Keratinocyte (primary cell): Measurements from ENCODE around the gene USP50. TPM values are rescaled to one million over a fixed set of nuclear protein-coding genes. Genes with fewer than 3 reads are reported as not detected.

Experiments used
- DNase-seq: peaks from one replicate; pipeline ENCODE4 v3.0.0-alpha.2; 2011; ENCODE audit warnings: low read depth, missing footprints, low spot score
- FAIRE-seq: peaks from 2 replicates; lab custom pipeline; 2011; peaks lifted over from hg19 to GRCh38; lab: Jason Lieb, UNC
- H2AFZ ChIP-seq: 2 replicates; pipeline ENCODE4 v1.6.0; 2012; ENCODE audit warnings: low read length, control low read depth, inconsistent platforms; ENCODE audit not compliant: control insufficient read depth
- H3K27ac ChIP-seq: 2 replicates; pipeline ENCODE4 v1.5.1; 2011; ENCODE audit warnings: low read length; ENCODE audit not compliant: control insufficient read depth, insufficient read depth
- H3K27me3 ChIP-seq: 3 replicates; pipeline ENCODE4 v1.6.0; 2011; ENCODE audit warnings: low read length; ENCODE audit not compliant: control insufficient read depth, insufficient read depth; ENCODE audit errors: extremely low read depth
- H3K36me3 ChIP-seq, 2 experiments: 2 replicates in 1 of 2; 3 replicates in 1 of 2; pipeline ENCODE4 v1.5.1; 2011; ENCODE audit warnings: low read length in 2 of 2, mild to moderate bottlenecking in 1 of 2; ENCODE audit not compliant: control insufficient read depth in 2 of 2, insufficient read depth in 2 of 2; ENCODE audit errors: extremely low read depth in 1 of 2
- H3K4me1 ChIP-seq: 3 replicates; pipeline ENCODE4 v1.5.1; 2011; ENCODE audit warnings: low read length; ENCODE audit not compliant: control insufficient read depth, insufficient read depth; ENCODE audit errors: extremely low read depth
- H3K4me2 ChIP-seq: 3 replicates; pipeline ENCODE4 v1.6.0; 2011; ENCODE audit warnings: low read depth, low read length; ENCODE audit not compliant: control insufficient read depth, insufficient read depth; ENCODE audit errors: extremely low read depth
- H3K4me3 ChIP-seq, 3 experiments: fragments of 200-600 bp in 1 of 3; sonication (generic) in 1 of 3; 2 replicates in 2 of 3; 3 replicates in 1 of 3; pipeline ENCODE4 v1.5.1; 2011 to 2016; ENCODE audit warnings: low read length in 3 of 3, mild to moderate bottlenecking in 3 of 3, control low read depth in 2 of 3, inconsistent platforms in 1 of 3, low read depth in 1 of 3, mixed read lengths in 1 of 3, mixed run types in 1 of 3, moderate library complexity in 1 of 3; ENCODE audit not compliant: control insufficient read depth in 2 of 3, insufficient read depth in 2 of 3; ENCODE audit errors: extremely low read depth in 1 of 3
- H3K79me2 ChIP-seq: 2 replicates; pipeline ENCODE4 v1.6.0; 2012; ENCODE audit warnings: low read length; ENCODE audit not compliant: control insufficient read depth, insufficient read depth
- H3K9ac ChIP-seq: 3 replicates; pipeline ENCODE4 v1.6.0; 2011; ENCODE audit warnings: low read length; ENCODE audit not compliant: control insufficient read depth, insufficient read depth; ENCODE audit errors: extremely low read depth
- H3K9me1 ChIP-seq: 3 replicates; pipeline ENCODE4 v1.6.0; 2011; ENCODE audit warnings: low read length; ENCODE audit not compliant: control insufficient read depth, insufficient read depth; ENCODE audit errors: extremely low read depth
- H3K9me3 ChIP-seq: 2 replicates; pipeline ENCODE4 v1.5.1; 2012; ENCODE audit warnings: low read depth, low read length; ENCODE audit not compliant: control insufficient read depth
- H4K20me1 ChIP-seq: 3 replicates; pipeline ENCODE4 v1.6.0; 2011; ENCODE audit warnings: low read length; ENCODE audit not compliant: control insufficient read depth, insufficient read depth; ENCODE audit errors: extremely low read depth
- CTCF ChIP-seq, 3 experiments: IDR thresholded peaks in 1 of 3; conservative IDR thresholded peaks in 1 of 3; optimal IDR thresholded peaks in 1 of 3; 2 replicates in 2 of 3; 3 replicates in 1 of 3; pipeline versions ENCODE3 to v1.5.1; 2011; ENCODE audit warnings: low read length in 3 of 3, mild to moderate bottlenecking in 3 of 3, moderate library complexity in 2 of 3, control low read depth in 1 of 3, inconsistent platforms in 1 of 3; ENCODE audit not compliant: insufficient read depth in 2 of 3; ENCODE audit errors: extremely low read depth in 1 of 3
- EZH2 ChIP-seq: IDR thresholded peaks from one replicate; pipeline ENCODE4 v1.6.1; 2012; ENCODE audit warnings: inconsistent platforms, mild to moderate bottlenecking, low read length, moderate library complexity
- dilution Hi-C: fragments of 300-500 bp; cut with MboI; formaldehyde crosslinking; loops from one replicate; pipeline ENCODE4 v1.7.0; 2020; ENCODE audit warnings: low sequenced_read_pairs; ENCODE audit not compliant: extremely low pct_ligation_motif_present
- polyA minus RNA-seq, 3 experiments: library from RNA; depleted of rRNA, polyadenylated mRNA; stranded (reverse); fragments of >200 nt; gene quantifications; 1 replicate in 1 of 3; 2 replicates in 1 of 3; 3 replicates in 1 of 3; pipeline ENCODE4 v1.2.3, GENCODE V29; 2011
- polyA plus RNA-seq, 5 experiments: library from polyadenylated mRNA; depleted of rRNA in 3 of 5; stranded (reverse) in 3 of 5; stranded (forward) in 1 of 5; unstranded in 1 of 5; fragments of >200 nt; gene quantifications; 1 replicate in 1 of 5; 2 replicates in 3 of 5; 3 replicates in 1 of 5; pipeline versions ENCODE4 v1.2.1 to v1.2.3, GENCODE V29; 2011 to 2012; ENCODE audit warnings: missing spikeins in 2 of 5, low read depth in 1 of 5, low replicate concordance in 1 of 5

USP50 gene
- 0.12 TPM in 1 of 3 replicates, not detected in the others for polyA plus RNA-seq
- polyA plus RNA-seq (2011; ENCODE audit: low read depth): 0.20 TPM
- 0.21 TPM in 1 of 2 replicates, not detected in the other for polyA plus RNA-seq (2011; cell fraction: cytosol; rRNA removed)
- 0.59 TPM in 1 of 2 replicates, not detected in the other for polyA plus RNA-seq (2011; cell fraction: nucleus; rRNA removed)
- polyA plus RNA-seq (2012; ENCODE audit: low replicate concordance): not detected in 2 replicates
- polyA minus RNA-seq: 0.42 TPM in 1 of 3 replicates, not detected in the others
- polyA minus RNA-seq (2011; cell fraction: cytosol; rRNA and poly(A)+ RNA removed): not detected
- 0.93 TPM in 1 of 2 replicates, not detected in the other for polyA minus RNA-seq (2011; cell fraction: nucleus; rRNA and poly(A)+ RNA removed)

DNA sequence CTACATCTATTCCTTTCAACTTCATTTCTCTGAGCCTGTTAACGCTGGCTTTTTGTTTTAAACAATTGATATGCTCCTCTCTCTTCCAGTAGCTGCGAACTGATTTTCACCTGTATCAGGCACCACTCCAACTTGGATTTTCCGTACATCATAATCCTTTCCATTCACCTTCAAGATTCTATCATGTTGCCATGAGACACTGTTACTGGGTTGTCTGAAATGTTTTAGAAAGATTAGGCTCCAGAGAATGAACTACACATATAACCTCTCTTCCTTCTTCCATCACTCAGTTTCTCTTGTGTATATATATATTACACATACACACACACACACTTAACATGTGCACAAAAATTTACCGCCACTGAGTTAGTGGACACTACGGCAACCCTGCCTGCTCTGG is at the start of gene USP50:
USP50 (minus strand) TSS at position 101 of the 400 bp plus-strand sequence. CDS start 141 bp downstream, outside the sequence.
- TF ChIP-seq EZH2 (no peak), CTCF (optimal IDR thresholded peaks at IDR 0.05 in 1 of 3, IDR thresholded peaks at IDR 0.05 in 1 of 3, conservative IDR thresholded peaks at IDR 0.05 in 1 of 3; ENCODE audit: extremely low read depth in 1 of 3, insufficient read depth in 2 of 3, low read length in 3 of 3) (no peak)
- Histone ChIP-seq H3K4me2 (no peak within 1 kb of the TSS), H3K9me3 (no peaks in the 10 kb centered on the region), H3K79me2 (no peaks in the 10 kb centered on the region), H3K9ac (no peak within 1 kb of the TSS), H3K9me1 (no peaks in the 10 kb centered on the region), H3K27ac (no peak within 1 kb of the TSS), H4K20me1 (no peaks in the 10 kb centered on the region), H3K4me3 (no peak within 1 kb of the TSS), H3K27me3 (no peaks in the 10 kb centered on the region), H3K4me1 (no peaks in the 10 kb centered on the region), H3K36me3 (no peaks in the 10 kb centered on the region), H2AFZ (no peak within 1 kb of the TSS)
- DNase-seq (no peak), FAIRE-seq (no peak)
- dilution Hi-C loops: no loop called here

DNA sequence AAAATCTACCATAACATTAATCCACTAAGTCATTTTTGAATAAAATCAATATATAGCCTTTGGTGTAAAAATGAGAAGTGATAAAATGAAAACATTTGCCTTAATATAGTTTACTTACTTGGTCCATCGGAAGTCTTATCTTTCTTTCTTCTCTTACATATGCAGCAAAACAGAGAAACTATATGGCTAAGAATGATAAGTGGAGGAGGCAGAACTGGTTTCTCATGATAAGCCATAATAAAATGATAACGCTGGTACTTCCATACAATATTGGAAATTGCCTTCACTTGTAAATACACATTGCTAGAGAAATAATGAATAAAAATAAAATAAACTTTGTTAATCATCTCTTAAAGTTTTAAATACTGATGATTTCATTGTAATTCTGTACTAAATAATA is 47.8 kb upstream of the USP50 start:
- Histone ChIP-seq H3K27ac (no peak overlapping the region), H3K9me3 (no peaks in the 10 kb centered on the region), H3K36me3 (peaks cover 8 to 19% of the 10 kb centered on the region in 2 experiments), H3K4me3 (no peak overlapping the region), H3K79me2 (no peaks in the 10 kb centered on the region), H3K9me1 (no peaks in the 10 kb centered on the region), H3K4me2 (no peak overlapping the region), H3K9ac (no peak overlapping the region), H2AFZ (no peak overlapping the region), H3K27me3 (no peaks in the 10 kb centered on the region), H4K20me1 (no peaks in the 10 kb centered on the region), H3K4me1 (no peaks in the 10 kb centered on the region)
- no peak for TF ChIP-seq CTCF (optimal IDR thresholded peaks at IDR 0.05 in 1 of 3, IDR thresholded peaks at IDR 0.05 in 1 of 3, conservative IDR thresholded peaks at IDR 0.05 in 1 of 3; ENCODE audit: extremely low read depth in 1 of 3, insufficient read depth in 2 of 3, low read length in 3 of 3)
- no peak for TF ChIP-seq EZH2
- DNase-seq: no peak
- dilution Hi-C loops: no loop called here
- FAIRE-seq: no peak
